ENCODE results near the gene USP50.
"Not testable (repeated sequence)": the region's sequence is repeated elsewhere in the genome, so short reads cannot be mapped to it uniquely, and the experiment has no call there.

Gene USP50

DNA sequence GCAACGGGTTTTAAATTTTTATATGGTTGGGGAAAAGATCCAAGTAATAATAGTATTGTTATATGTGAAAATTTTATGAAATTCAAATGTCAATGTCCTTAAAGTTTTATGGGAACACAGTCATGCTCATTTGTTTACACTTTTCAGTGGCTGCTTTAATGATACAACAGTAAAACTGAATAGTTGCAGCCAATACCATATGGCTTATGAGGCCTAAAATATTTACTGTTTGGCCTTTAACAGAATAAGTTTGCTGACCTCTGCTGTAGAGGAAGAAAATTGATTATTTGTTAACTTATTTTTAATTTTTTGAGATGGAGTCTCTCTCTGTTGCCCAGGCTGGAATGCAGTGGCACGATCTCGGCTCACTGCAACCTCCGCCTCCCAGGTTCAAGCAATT, 44.7 kb downstream of the USP50 start:
- H2AFZ ChIP-seq (ENCODE audit: low read depth, low read length, severe bottlenecking) = no peak overlapping the region
- H3K9ac ChIP-seq (ENCODE audit: low read length) = no peak overlapping the region
- no peak overlapping the region for H3K4me3 ChIP-seq (ENCODE audit: insufficient read depth, low read length, poor library complexity, severe bottlenecking)
- peaks cover 4% of the 10 kb centered on the region; the same call in 1 of the 2 replicates for H3F3A ChIP-seq (ENCODE audit: insufficient read depth)
- peaks cover 25% of the 10 kb centered on the region; the same call in 1 of the 2 replicates for H3K36me3 ChIP-seq (ENCODE audit: low read length)
- H3K27ac ChIP-seq (ENCODE audit: low read depth, low read length) = no peak overlapping the region
- no peaks in the 10 kb centered on the region for H3K9me2 ChIP-seq (replicated peaks; ENCODE audit: insufficient read depth, low read length)
- no peaks in the 10 kb centered on the region for H3K79me2 ChIP-seq (ENCODE audit: insufficient read depth, low read length)
- H3K27me3 ChIP-seq (ENCODE audit: low read length) = no peaks in the 10 kb centered on the region
- no peak overlapping the region for H3K4me2 ChIP-seq (ENCODE audit: low read depth, low read length, poor library complexity, severe bottlenecking)
- H3K9me3 ChIP-seq (ENCODE audit: insufficient read depth, low read length) = no peaks in the 10 kb centered on the region
- H4K20me1 ChIP-seq (ENCODE audit: low read depth, low read length) = no peaks in the 10 kb centered on the region
- no peak for TF ChIP-seq EZH2phosphoT487 (conservative IDR thresholded peaks at IDR 0.05; ENCODE audit: low read length)
- TF ChIP-seq, protein P1, sequence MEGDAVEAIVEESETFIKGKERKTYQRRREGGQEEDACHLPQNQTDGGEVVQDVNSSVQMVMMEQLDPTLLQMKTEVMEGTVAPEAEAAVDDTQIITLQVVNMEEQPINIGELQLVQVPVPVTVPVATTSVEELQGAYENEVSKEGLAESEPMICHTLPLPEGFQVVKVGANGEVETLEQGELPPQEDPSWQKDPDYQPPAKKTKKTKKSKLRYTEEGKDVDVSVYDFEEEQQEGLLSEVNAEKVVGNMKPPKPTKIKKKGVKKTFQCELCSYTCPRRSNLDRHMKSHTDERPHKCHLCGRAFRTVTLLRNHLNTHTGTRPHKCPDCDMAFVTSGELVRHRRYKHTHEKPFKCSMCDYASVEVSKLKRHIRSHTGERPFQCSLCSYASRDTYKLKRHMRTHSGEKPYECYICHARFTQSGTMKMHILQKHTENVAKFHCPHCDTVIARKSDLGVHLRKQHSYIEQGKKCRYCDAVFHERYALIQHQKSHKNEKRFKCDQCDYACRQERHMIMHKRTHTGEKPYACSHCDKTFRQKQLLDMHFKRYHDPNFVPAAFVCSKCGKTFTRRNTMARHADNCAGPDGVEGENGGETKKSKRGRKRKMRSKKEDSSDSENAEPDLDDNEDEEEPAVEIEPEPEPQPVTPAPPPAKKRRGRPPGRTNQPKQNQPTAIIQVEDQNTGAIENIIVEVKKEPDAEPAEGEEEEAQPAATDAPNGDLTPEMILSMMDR (IDR thresholded peaks at IDR 0.05; ENCODE audit: insufficient read depth, low read length, poor library complexity, severe bottlenecking) = no peak

DNA sequence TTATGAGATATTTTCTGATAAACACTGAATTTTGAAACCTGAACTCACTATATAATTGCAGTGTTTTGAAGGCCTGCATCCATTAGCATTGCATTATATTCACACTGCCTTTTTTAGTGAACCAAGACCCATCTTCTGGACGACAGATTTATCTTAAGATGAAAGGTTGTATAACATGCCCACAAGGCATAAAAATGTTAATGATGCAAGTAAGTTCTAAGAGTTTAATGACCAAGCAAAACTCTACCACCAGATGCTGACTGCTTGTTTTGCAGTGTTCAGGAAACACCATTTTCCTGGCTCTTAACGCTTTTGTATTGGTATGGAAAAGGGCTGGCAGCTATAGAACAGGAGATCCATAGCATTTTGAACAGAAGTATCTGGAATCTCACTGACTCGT, 46.1 kb downstream of the USP50 start:
- no peak overlapping the region for H2AFZ ChIP-seq (ENCODE audit: low read depth, low read length, severe bottlenecking)
- H3K9ac ChIP-seq (ENCODE audit: low read length) = no peak overlapping the region
- H3K9me3 ChIP-seq (ENCODE audit: insufficient read depth, low read length) = no peaks in the 10 kb centered on the region
- H3F3A ChIP-seq (ENCODE audit: insufficient read depth) = peaks cover 4% of the 10 kb centered on the region; the same call in 1 of the 2 replicates
- no peaks in the 10 kb centered on the region for H3K79me2 ChIP-seq (ENCODE audit: insufficient read depth, low read length)
- H3K4me2 ChIP-seq (ENCODE audit: low read depth, low read length, poor library complexity, severe bottlenecking) = no peak overlapping the region
- H3K4me3 ChIP-seq (ENCODE audit: insufficient read depth, low read length, poor library complexity, severe bottlenecking) = no peak overlapping the region
- no peak for TF ChIP-seq EZH2phosphoT487 (conservative IDR thresholded peaks at IDR 0.05; ENCODE audit: low read length)
- TF ChIP-seq, protein P1 (IDR thresholded peaks at IDR 0.05; ENCODE audit: insufficient read depth, low read length, poor library complexity, severe bottlenecking) = no peak
- H4K20me1 ChIP-seq (ENCODE audit: low read depth, low read length) = no peaks in the 10 kb centered on the region
- H3K36me3 ChIP-seq (ENCODE audit: low read length) = peaks cover 26% of the 10 kb centered on the region; the same call in 1 of the 2 replicates
- no peaks in the 10 kb centered on the region for H3K27me3 ChIP-seq (ENCODE audit: low read length)
- H3K27ac ChIP-seq (ENCODE audit: low read depth, low read length) = no peak overlapping the region
- no peaks in the 10 kb centered on the region for H3K9me2 ChIP-seq (replicated peaks; ENCODE audit: insufficient read depth, low read length)

- Histone ChIP-seq H3K27me3 (ENCODE audit: low read length) (no peaks in the 10 kb centered on the region), H4K20me1 (ENCODE audit: low read depth, low read length) (no peaks in the 10 kb centered on the region), H2AFZ (ENCODE audit: low read depth, low read length, severe bottlenecking) (no peak overlapping the region), H3K4me3 (ENCODE audit: insufficient read depth, low read length, poor library complexity, severe bottlenecking) (no peak overlapping the region), H3K9me2 (replicated peaks; ENCODE audit: insufficient read depth, low read length) (no peaks in the 10 kb centered on the region), H3K9ac (ENCODE audit: low read length) (no peak overlapping the region), H3F3A (ENCODE audit: insufficient read depth) (no peaks in the 10 kb centered on the region), H3K27ac (ENCODE audit: low read depth, low read length) (no peak overlapping the region), H3K36me3 (ENCODE audit: low read length) (peaks cover 42% of the 10 kb centered on the region; the same call in 1 of the 2 replicates), H3K4me2 (ENCODE audit: low read depth, low read length, poor library complexity, severe bottlenecking) (no peak overlapping the region), H3K9me3 (ENCODE audit: insufficient read depth, low read length) (no peaks in the 10 kb centered on the region), H3K79me2 (ENCODE audit: insufficient read depth, low read length) (no peaks in the 10 kb centered on the region)
- TF ChIP-seq EZH2phosphoT487 (conservative IDR thresholded peaks at IDR 0.05; ENCODE audit: low read length) = no peak
- TF ChIP-seq, protein P1 (IDR thresholded peaks at IDR 0.05; ENCODE audit: insufficient read depth, low read length, poor library complexity, severe bottlenecking) = no peak
These were observed 49.8 kb downstream of the USP50 start for GRCh38 chr15:50496692-50497091.

- not testable (repeated sequence) for H3K27me3 ChIP-seq (ENCODE audit: low read length); H3K9me3 ChIP-seq (ENCODE audit: insufficient read depth, low read length); H3K9me2 ChIP-seq (replicated peaks; ENCODE audit: insufficient read depth, low read length); H3F3A ChIP-seq (ENCODE audit: insufficient read depth); H3K27ac ChIP-seq (ENCODE audit: low read depth, low read length); H3K4me2 ChIP-seq (ENCODE audit: low read depth, low read length, poor library complexity, severe bottlenecking); H3K4me3 ChIP-seq (ENCODE audit: insufficient read depth, low read length, poor library complexity, severe bottlenecking); H4K20me1 ChIP-seq (ENCODE audit: low read depth, low read length); H3K79me2 ChIP-seq (ENCODE audit: insufficient read depth, low read length); H3K9ac ChIP-seq (ENCODE audit: low read length); H2AFZ ChIP-seq (ENCODE audit: low read depth, low read length, severe bottlenecking)
- peaks cover 56% of the 10 kb centered on the region for H3K36me3 ChIP-seq (ENCODE audit: low read length)
These were observed 51.9 kb downstream of the USP50 start for GRCh38 chr15:50494547-50494946.

All from SU-DHL-6 (cell line).